ENCODE measurements around the gene TAS2R31.
"Not testable (repeated sequence)": the region's sequence is repeated elsewhere in the genome, so short reads cannot be mapped to it uniquely, and the experiment has no call there.

DNA sequence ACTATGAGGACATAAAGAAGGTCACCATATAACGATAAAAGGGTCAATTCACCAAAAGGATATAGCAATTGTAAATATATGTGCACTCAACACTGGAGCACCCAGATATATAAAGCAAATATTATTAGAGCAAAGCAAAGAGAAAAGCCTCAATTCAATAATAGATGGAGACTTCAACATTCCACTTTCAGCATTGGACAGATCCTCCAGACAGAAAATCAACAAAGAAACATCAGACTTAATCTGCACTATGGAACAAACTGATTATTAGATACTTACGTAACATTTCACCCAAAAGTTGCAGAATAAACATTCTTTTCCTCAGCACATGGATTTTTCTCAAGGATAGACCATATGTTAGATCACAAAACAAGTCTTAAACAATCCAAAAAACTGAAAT, 10.2 kb upstream of the TAS2R31 start:
- not testable (repeated sequence) for TF ChIP-seq HOXA7 (CRISPR knock-in tag; IDR thresholded peaks at IDR 0.05); CTCF (IDR thresholded peaks at IDR 0.05); POLR2AphosphoS2 (conservative IDR thresholded peaks at IDR 0.05; ENCODE audit: low read length); POLR2A (IDR thresholded peaks at IDR 0.05; ENCODE audit: low read length); CEBPB (IDR thresholded peaks at IDR 0.05); RAD21 (conservative IDR thresholded peaks at IDR 0.05 in 1 of 2, IDR thresholded peaks at IDR 0.05 in 1 of 2); SMC3 (IDR thresholded peaks at IDR 0.05); CBX2 (IDR thresholded peaks at IDR 0.05; ENCODE audit: borderline replicate concordance, low read depth); EP300 (IDR thresholded peaks at IDR 0.05)
- TF ChIP-seq, protein P1, sequence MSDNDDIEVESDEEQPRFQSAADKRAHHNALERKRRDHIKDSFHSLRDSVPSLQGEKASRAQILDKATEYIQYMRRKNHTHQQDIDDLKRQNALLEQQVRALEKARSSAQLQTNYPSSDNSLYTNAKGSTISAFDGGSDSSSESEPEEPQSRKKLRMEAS (IDR thresholded peaks at IDR 0.05), result not testable (repeated sequence)
